Cardiac muscle cell (in vitro differentiated cells and primary cell): Measurements from ENCODE around the gene HNRNPUL2. TPM values are rescaled to one million over a fixed set of nuclear protein-coding genes. Genes with fewer than 3 reads are reported as not detected.
"Not testable (repeated sequence)": the region's sequence is repeated elsewhere in the genome, so short reads cannot be mapped to it uniquely, and the experiment has no call there.

Source experiments
- DNase-seq, 2 donors: peaks; one replicate each; pipeline versions ENCODE4 v3.0.0 to v3.0.0-alpha.2; 2010 to 2017; ENCODE audit warnings: low read depth in 1 of 2, low spot score in 1 of 2
- H3K27ac ChIP-seq: fragments of 200-600 bp; sonication (generic); 2 replicates; pipeline ENCODE4 v1.5.1; 2016
- H3K27me3 ChIP-seq: fragments of 200-600 bp; sonication (generic); 2 replicates; pipeline ENCODE4 v1.6.0; 2016; ENCODE audit warnings: control low read depth
- H3K36me3 ChIP-seq: fragments of 200-600 bp; sonication (generic); 2 replicates; pipeline ENCODE4 v1.5.1; 2016; ENCODE audit warnings: control low read depth
- H3K4me1 ChIP-seq: fragments of 200-600 bp; sonication (generic); 2 replicates; pipeline ENCODE4 v1.8.1; 2017; ENCODE audit warnings: low read depth, mild to moderate bottlenecking, mixed run types
- H3K4me3 ChIP-seq: fragments of 200-600 bp; sonication (generic); 2 replicates; pipeline ENCODE4 v1.5.1; 2016; ENCODE audit warnings: mild to moderate bottlenecking
- H3K9me3 ChIP-seq: fragments of 200-600 bp; sonication (generic); 2 replicates; pipeline ENCODE4 v1.5.1; 2017; ENCODE audit warnings: low read depth, mild to moderate bottlenecking, control low read depth
- CTCF ChIP-seq: IDR thresholded peaks from 2 replicates; pipeline ENCODE4 v1.5.1; 2012; ENCODE audit warnings: low read depth, mild to moderate bottlenecking, low read length
- polyA plus RNA-seq: library from polyadenylated mRNA; unstranded; fragments of >200 nt; fragmentation: Nextera tagmentation; extraction: Ambion mirVana; gene quantifications from 2 replicates; pipeline ENCODE4 v1.2.1, GENCODE V29; 2016
- total RNA-seq: library from RNA; depleted of rRNA; stranded (reverse); fragments of >200 nt; gene quantifications from 2 replicates; pipeline ENCODE4 v1.2.3, GENCODE V29; 2016

Gene HNRNPUL2
- total and polyA plus RNA-seq, 2 experiments from 2014 or later, result 3.2 to 20.0 TPM

- peak; percentile 97 to 98 for DNase-seq
- Histone ChIP-seq H3K36me3 (peaks cover 7% of the 10 kb centered on the region), H3K4me1 (peaks cover 25% of the 10 kb centered on the region), H3K4me3 (peak overlapping the region; percentile 41), H3K27me3 (no peaks in the 10 kb centered on the region), H3K27ac (peak overlapping the region; percentile 83), H3K9me3 (no peaks in the 10 kb centered on the region)
- no peak for TF ChIP-seq CTCF
Measured at GRCh38 chr11:62705880-62706849, 21.1 kb downstream of the HNRNPUL2 start.

GRCh38 chr11:62705413-62705812 is 21.8 kb downstream of the HNRNPUL2 start:
- no peaks in the 10 kb centered on the region for H3K9me3 ChIP-seq
- H3K27ac ChIP-seq, result peak overlapping the region; percentile 83
- TF ChIP-seq CTCF, result no peak
- H3K4me1 ChIP-seq, result peaks cover 25% of the 10 kb centered on the region
- peak overlapping the region; percentile 41 for H3K4me3 ChIP-seq
- no peaks in the 10 kb centered on the region for H3K27me3 ChIP-seq
- peaks cover 11% of the 10 kb centered on the region for H3K36me3 ChIP-seq
- no peak for DNase-seq

- DNase-seq, H3K4me3 ChIP-seq, H3K27me3 ChIP-seq, H3K9me3 ChIP-seq, H3K27ac ChIP-seq: not testable (repeated sequence)
- peaks cover 13% of the 10 kb centered on the region for H3K36me3 ChIP-seq
- H3K4me1 ChIP-seq, result peaks cover 23% of the 10 kb centered on the region
Measured at GRCh38 chr11:62703921-62704320, 23.3 kb downstream of the HNRNPUL2 start.

GRCh38 chr11:62702246-62702645 is 25.0 kb downstream of the HNRNPUL2 start:
- Histone ChIP-seq H3K27ac (no peak overlapping the region), H3K27me3 (no peaks in the 10 kb centered on the region), H3K4me3 (no peak overlapping the region), H3K36me3 (peaks cover 13% of the 10 kb centered on the region), H3K4me1 (peaks cover 14% of the 10 kb centered on the region), H3K9me3 (no peaks in the 10 kb centered on the region)
- no peak for DNase-seq
- no peak for TF ChIP-seq CTCF

GRCh38 chr11:62694455-62695167 is 32.6 kb downstream of the HNRNPUL2 start:
- H3K36me3 ChIP-seq, result peaks cover 19% of the 10 kb centered on the region
- H3K27me3 ChIP-seq, result no peaks in the 10 kb centered on the region
- TF ChIP-seq CTCF, result peak; percentile 90
- no peak overlapping the region for H3K4me3 ChIP-seq
- H3K9me3 ChIP-seq, result no peaks in the 10 kb centered on the region
- no peak overlapping the region for H3K27ac ChIP-seq
- peaks cover 6% of the 10 kb centered on the region for H3K4me1 ChIP-seq
- peak; percentile 84 to 89 for DNase-seq

GRCh38 chr11:62693624-62694023 is 33.6 kb downstream of the HNRNPUL2 start:
- H3K9me3 ChIP-seq, DNase-seq: not testable (repeated sequence)
- peaks cover 17% of the 10 kb centered on the region for H3K36me3 ChIP-seq

More at GRCh38 chr11:62693624-62694023, 33.6 kb downstream of the HNRNPUL2 start:
- H3K4me1 ChIP-seq, result peaks cover 16% of the 10 kb centered on the region
- H3K4me3 ChIP-seq, H3K27me3 ChIP-seq, H3K27ac ChIP-seq: not testable (repeated sequence)
